ENCODE results near the gene STX18.

STX18 gene

GRCh38 chr4:4388836-4389575, 152.8 kb downstream of the STX18 start:
- Histone ChIP-seq H3K9ac (ENCODE audit: low read depth, low read length) (no peak overlapping the region), H3K27me3 (ENCODE audit: control insufficient read depth, insufficient read depth, low read length) (peaks cover 78% of the 10 kb centered on the region)

GRCh38 chr4:4388311-4388790, 153.5 kb downstream of the STX18 start:
- H3K9ac ChIP-seq (ENCODE audit: low read depth, low read length), result no peak overlapping the region
- H3K27me3 ChIP-seq (ENCODE audit: control insufficient read depth, insufficient read depth, low read length), result peaks cover 78% of the 10 kb centered on the region
- peak overlapping the region; percentile 90 for H3K4me2 ChIP-seq (ENCODE audit: low read length)
- H3K4me1 ChIP-seq (ENCODE audit: control insufficient read depth, insufficient read depth, low read length), result peaks cover 13% of the 10 kb centered on the region
- H3K4me3 ChIP-seq (ENCODE audit: low read length), result peak overlapping the region; percentile 66
- H3K36me3 ChIP-seq (ENCODE audit: insufficient read depth, low read length), result no peaks in the 10 kb centered on the region
- no peaks in the 10 kb centered on the region for H3K9me3 ChIP-seq (replicated peaks; ENCODE audit: low read length)

More at GRCh38 chr4:4388836-4389575, 152.8 kb downstream of the STX18 start:
- no peak overlapping the region for H3K4me2 ChIP-seq (ENCODE audit: low read length)
- peaks cover 13% of the 10 kb centered on the region for H3K4me1 ChIP-seq (ENCODE audit: control insufficient read depth, insufficient read depth, low read length)
- no peaks in the 10 kb centered on the region for H3K36me3 ChIP-seq (ENCODE audit: insufficient read depth, low read length)
- H3K4me3 ChIP-seq (ENCODE audit: low read length), result no peak overlapping the region
- H3K9me3 ChIP-seq (replicated peaks; ENCODE audit: low read length), result no peaks in the 10 kb centered on the region

GRCh38 chr4:4387531-4388310, 154.1 kb downstream of the STX18 start:
- peaks cover 79% of the 10 kb centered on the region for H3K27me3 ChIP-seq (ENCODE audit: control insufficient read depth, insufficient read depth, low read length)
- no peaks in the 10 kb centered on the region for H3K36me3 ChIP-seq (ENCODE audit: insufficient read depth, low read length)
- no peak overlapping the region for H3K9ac ChIP-seq (ENCODE audit: low read depth, low read length)
- H3K9me3 ChIP-seq (replicated peaks; ENCODE audit: low read length), result no peaks in the 10 kb centered on the region
- peaks cover 13% of the 10 kb centered on the region for H3K4me1 ChIP-seq (ENCODE audit: control insufficient read depth, insufficient read depth, low read length)
- H3K4me3 ChIP-seq (ENCODE audit: low read length), result peak overlapping the region; percentile 66
- peak overlapping the region; percentile 90 for H3K4me2 ChIP-seq (ENCODE audit: low read length)

GRCh38 chr4:4386736-4387392, 155.0 kb downstream of the STX18 start, which contains the start of gene NSG1:
Gene NSG1, plus strand, starts transcription at chr4:4387102. Its CDS starts 528 bp downstream, at chr4:4387630.
- Histone ChIP-seq H3K27me3 (ENCODE audit: control insufficient read depth, insufficient read depth, low read length) (peaks cover 80% of the 10 kb centered on the region), H3K9me3 (replicated peaks; ENCODE audit: low read length) (no peaks in the 10 kb centered on the region), H3K4me2 (ENCODE audit: low read length) (peak within 1 kb of the TSS; percentile 90), H3K4me3 (ENCODE audit: low read length) (peak within 1 kb of the TSS; percentile 66), H3K36me3 (ENCODE audit: insufficient read depth, low read length) (no peaks in the 10 kb centered on the region), H3K9ac (ENCODE audit: low read depth, low read length) (no peak within 1 kb of the TSS), H3K4me1 (ENCODE audit: control insufficient read depth, insufficient read depth, low read length) (peaks cover 13% of the 10 kb centered on the region)

- Histone ChIP-seq H3K4me2 (ENCODE audit: low read length) (peak overlapping the region; percentile 90), H3K4me3 (ENCODE audit: low read length) (peak overlapping the region; percentile 66), H3K9ac (ENCODE audit: low read depth, low read length) (no peak overlapping the region), H3K27me3 (ENCODE audit: control insufficient read depth, insufficient read depth, low read length) (peaks cover 79% of the 10 kb centered on the region), H3K4me1 (ENCODE audit: control insufficient read depth, insufficient read depth, low read length) (peaks cover 13% of the 10 kb centered on the region), H3K9me3 (replicated peaks; ENCODE audit: low read length) (no peaks in the 10 kb centered on the region), H3K36me3 (ENCODE audit: insufficient read depth, low read length) (no peaks in the 10 kb centered on the region)
These were observed 155.5 kb downstream of the STX18 start for GRCh38 chr4:4386296-4386735.

- Histone ChIP-seq H3K4me1 (ENCODE audit: control insufficient read depth, insufficient read depth, low read length) (peaks cover 13% of the 10 kb centered on the region), H3K36me3 (ENCODE audit: insufficient read depth, low read length) (no peaks in the 10 kb centered on the region), H3K4me3 (ENCODE audit: low read length) (no peak overlapping the region), H3K9me3 (replicated peaks; ENCODE audit: low read length) (no peaks in the 10 kb centered on the region), H3K4me2 (ENCODE audit: low read length) (peak overlapping the region; percentile 90), H3K27me3 (ENCODE audit: control insufficient read depth, insufficient read depth, low read length) (peaks cover 81% of the 10 kb centered on the region), H3K9ac (ENCODE audit: low read depth, low read length) (no peak overlapping the region)
These were observed 156.0 kb downstream of the STX18 start for GRCh38 chr4:4385729-4386295.

- Histone ChIP-seq H3K9me3 (replicated peaks; ENCODE audit: low read length) (no peaks in the 10 kb centered on the region), H3K4me3 (ENCODE audit: low read length) (no peak overlapping the region), H3K27me3 (ENCODE audit: control insufficient read depth, insufficient read depth, low read length) (peaks cover 75% of the 10 kb centered on the region), H3K4me1 (ENCODE audit: control insufficient read depth, insufficient read depth, low read length) (peaks cover 13% of the 10 kb centered on the region), H3K36me3 (ENCODE audit: insufficient read depth, low read length) (no peaks in the 10 kb centered on the region), H3K4me2 (ENCODE audit: low read length) (no peak overlapping the region), H3K9ac (ENCODE audit: low read depth, low read length) (no peak overlapping the region)
These were observed 157.0 kb downstream of the STX18 start for GRCh38 chr4:4384837-4385236.

GRCh38 chr4:4383085-4383484, 158.8 kb downstream of the STX18 start:
- peaks cover 12% of the 10 kb centered on the region for H3K4me1 ChIP-seq (ENCODE audit: control insufficient read depth, insufficient read depth, low read length)
- H3K9me3 ChIP-seq (replicated peaks; ENCODE audit: low read length), result no peaks in the 10 kb centered on the region
- no peaks in the 10 kb centered on the region for H3K36me3 ChIP-seq (ENCODE audit: insufficient read depth, low read length)
- H3K4me2 ChIP-seq (ENCODE audit: low read length), result no peak overlapping the region
- H3K9ac ChIP-seq (ENCODE audit: low read depth, low read length), result no peak overlapping the region
- H3K4me3 ChIP-seq (ENCODE audit: low read length), result no peak overlapping the region
- peaks cover 70% of the 10 kb centered on the region for H3K27me3 ChIP-seq (ENCODE audit: control insufficient read depth, insufficient read depth, low read length)

- Histone ChIP-seq H3K4me1 (ENCODE audit: control insufficient read depth, insufficient read depth, low read length) (no peaks in the 10 kb centered on the region), H3K27me3 (ENCODE audit: control insufficient read depth, insufficient read depth, low read length) (peaks cover 74% of the 10 kb centered on the region), H3K4me2 (ENCODE audit: low read length) (no peak overlapping the region), H3K9me3 (replicated peaks; ENCODE audit: low read length) (no peaks in the 10 kb centered on the region), H3K36me3 (ENCODE audit: insufficient read depth, low read length) (no peaks in the 10 kb centered on the region), H3K9ac (ENCODE audit: low read depth, low read length) (no peak overlapping the region), H3K4me3 (ENCODE audit: low read length) (no peak overlapping the region)
These were observed 162.2 kb downstream of the STX18 start for GRCh38 chr4:4379540-4380087.

GRCh38 chr4:4377732-4378460, 164.0 kb downstream of the STX18 start:
- no peak overlapping the region for H3K4me2 ChIP-seq (ENCODE audit: low read length)
- no peaks in the 10 kb centered on the region for H3K9me3 ChIP-seq (replicated peaks; ENCODE audit: low read length)
- H3K9ac ChIP-seq (ENCODE audit: low read depth, low read length), result no peak overlapping the region
- no peak overlapping the region for H3K4me3 ChIP-seq (ENCODE audit: low read length)
- no peaks in the 10 kb centered on the region for H3K4me1 ChIP-seq (ENCODE audit: control insufficient read depth, insufficient read depth, low read length)
- H3K36me3 ChIP-seq (ENCODE audit: insufficient read depth, low read length), result no peaks in the 10 kb centered on the region
- peaks cover 67% of the 10 kb centered on the region for H3K27me3 ChIP-seq (ENCODE audit: control insufficient read depth, insufficient read depth, low read length)

All from skeletal muscle satellite cell (primary cell).